Endothelial cell of umbilical vein (primary cell): ENCODE results near the gene USP43. TPM values are rescaled to one million over a fixed set of nuclear protein-coding genes. Genes with fewer than 3 reads are reported as not detected.
"Not testable (repeated sequence)": the region's sequence is repeated elsewhere in the genome, so short reads cannot be mapped to it uniquely, and the experiment has no call there.

Source experiments
- BruUV-seq: library from RNA; stranded (reverse); fragments of 400-500 nt; replicated peaks from 2 replicates; lab custom pipeline; 2021; lab: Mats Ljungman, UMichigan
- CTCF ChIA-PET: fragments of 300-600, 350-600 bp; sonication (Branson Sonifier 250); formaldehyde crosslinking; loops from one replicate; lab custom pipeline; 2021; ENCODE audit warnings: antibody characterized with exemption, inconsistent platforms; lab: Charles Lee
- POLR2A ChIA-PET: fragments of 300-600, 350-600 bp; sonication (Branson Sonifier 250); formaldehyde crosslinking; loops from one replicate; lab custom pipeline; 2021; ENCODE audit warnings: antibody characterized with exemption, inconsistent platforms; lab: Charles Lee
- DNase-seq: peaks from one replicate; pipeline ENCODE4 v3.0.0-alpha.2; 2011; ENCODE audit warnings: low read depth, low spot score
- FAIRE-seq: peaks from 2 replicates; lab custom pipeline; 2011; peaks lifted over from hg19 to GRCh38; lab: Jason Lieb, UNC
- H2AFZ ChIP-seq: 2 replicates; pipeline ENCODE4 v1.6.0; 2012; ENCODE audit warnings: low read depth, low read length, control low read depth, inconsistent platforms
- H3K27ac ChIP-seq: 2 replicates; pipeline ENCODE4 v1.5.1; 2011; ENCODE audit warnings: low read depth, mild to moderate bottlenecking, control low read depth, low read length, moderate library complexity; ENCODE audit not compliant: insufficient read depth
- H3K27me3 ChIP-seq, 2 experiments: 2 replicates each; pipeline versions ENCODE4 v1.6.0 to v1.6.1; 2011; ENCODE audit warnings: low read length in 2 of 2, mixed read lengths in 1 of 2; ENCODE audit not compliant: control insufficient read depth in 2 of 2, insufficient read depth in 2 of 2
- H3K36me3 ChIP-seq, 2 experiments: 2 replicates in 1 of 2; 3 replicates in 1 of 2; pipeline ENCODE4 v1.5.1; 2011; ENCODE audit warnings: low read length in 2 of 2, mild to moderate bottlenecking in 1 of 2, moderate library complexity in 1 of 2; ENCODE audit not compliant: control insufficient read depth in 2 of 2, insufficient read depth in 2 of 2; ENCODE audit errors: extremely low read depth in 1 of 2
- H3K4me1 ChIP-seq: 3 replicates; pipeline ENCODE4 v1.5.1; 2011; ENCODE audit warnings: mild to moderate bottlenecking, low read length; ENCODE audit not compliant: control insufficient read depth, insufficient read depth; ENCODE audit errors: extremely low read depth
- H3K4me2 ChIP-seq: 2 replicates; pipeline ENCODE4 v1.6.1; 2011; ENCODE audit warnings: low read length, control low read depth, mixed read lengths; ENCODE audit not compliant: insufficient read depth
- H3K4me3 ChIP-seq, 3 experiments: fragments of 200-600 bp in 1 of 3; sonication (generic), shearing (Covaris generic) in 1 of 3; replicated peaks in 1 of 3; 2 replicates each; pipeline ENCODE4 v1.5.1; 2011 to 2016; ENCODE audit warnings: control low read depth in 3 of 3, low read length in 3 of 3, mild to moderate bottlenecking in 2 of 3, inconsistent platforms in 1 of 3, low read depth in 1 of 3, moderate library complexity in 1 of 3; ENCODE audit not compliant: insufficient read depth in 1 of 3
- H3K79me2 ChIP-seq: 2 replicates; pipeline ENCODE4 v1.6.0; 2012; ENCODE audit warnings: low read length, inconsistent platforms; ENCODE audit not compliant: control insufficient read depth, insufficient read depth
- H3K9ac ChIP-seq: replicated peaks from 2 replicates; pipeline ENCODE3; 2011; ENCODE audit warnings: low read length, control low read depth; ENCODE audit not compliant: insufficient read depth; ENCODE audit errors: extremely low read depth
- H3K9me1 ChIP-seq: replicated peaks from 3 replicates; pipeline ENCODE4 v1.6.0; 2011; ENCODE audit warnings: mild to moderate bottlenecking, low read length; ENCODE audit not compliant: control insufficient read depth, insufficient read depth; ENCODE audit errors: extremely low read depth
- H3K9me3 ChIP-seq: replicated peaks from 2 replicates; pipeline ENCODE4 v1.5.1; 2012; ENCODE audit warnings: low read length, inconsistent platforms; ENCODE audit not compliant: control insufficient read depth, insufficient read depth
- H4K20me1 ChIP-seq: replicated peaks from 2 replicates; pipeline ENCODE3; 2011; ENCODE audit warnings: mild to moderate bottlenecking, low read length; ENCODE audit not compliant: control insufficient read depth, insufficient read depth; ENCODE audit errors: extremely low read depth
- FOS ChIP-seq: IDR thresholded peaks from 2 replicates; pipeline ENCODE4 v1.6.1; 2011; ENCODE audit warnings: mild to moderate bottlenecking, low read length, moderate library complexity, borderline replicate concordance; ENCODE audit not compliant: insufficient read depth
- GATA2 ChIP-seq: IDR thresholded peaks from 2 replicates; pipeline ENCODE4 v1.7.0; 2011; ENCODE audit warnings: low read depth, mild to moderate bottlenecking, moderate library complexity, mixed read lengths, low read length; ENCODE audit not compliant: insufficient read length, insufficient read depth
- MYC ChIP-seq: IDR thresholded peaks from one replicate; pipeline ENCODE4 v1.6.1; 2011; ENCODE audit warnings: mild to moderate bottlenecking, low read depth, low read length
- POLR2A ChIP-seq: IDR thresholded peaks from 2 replicates; pipeline ENCODE4 v1.6.1; 2012; ENCODE audit warnings: low read depth, mild to moderate bottlenecking, control low read depth, low read length
- POLR2AphosphoS5 ChIP-seq: IDR thresholded peaks from 2 replicates; pipeline ENCODE4 v1.6.1; 2012; ENCODE audit warnings: low read depth, mild to moderate bottlenecking, control low read depth, low read length, moderate library complexity; ENCODE audit not compliant: insufficient read depth
- dilution Hi-C: fragments of 300-500 bp; cut with MboI; formaldehyde crosslinking; loops from one replicate; pipeline ENCODE4 v1.15.0; 2019; ENCODE audit warnings: low sequenced_read_pairs; ENCODE audit not compliant: extremely low pct_ligation_motif_present
- intact Hi-C: fragments of 100-400 bp; cut with micrococcal nuclease; formaldehyde crosslinking; loops from one replicate; pipeline ENCODE4 v1.10.0; 2022
- polyA plus RNA-seq, 4 experiments: library from polyadenylated mRNA; depleted of rRNA in 3 of 4; stranded (reverse) in 3 of 4; unstranded in 1 of 4; fragments of >200 nt; gene quantifications; 2 replicates each; pipeline versions ENCODE4 v1.2.1 to v1.2.3, GENCODE V29; 2011 to 2012; ENCODE audit warnings: missing spikeins in 1 of 4
- total RNA-seq: library from RNA; stranded (reverse); gene quantifications from 2 replicates; pipeline ENCODE4 v1.2.3, GENCODE V29; 2021
- TF ChIP-seq, protein P1 (sequence below), 2 donors: IDR thresholded peaks; 1 replicate in 1 of 2; 2 replicates in 1 of 2; pipeline ENCODE4 v1.5.1; 2011; ENCODE audit warnings: low read length in 2 of 2, mild to moderate bottlenecking in 2 of 2, moderate library complexity in 2 of 2, control low read depth in 1 of 2, inconsistent platforms in 1 of 2, low read depth in 1 of 2; ENCODE audit not compliant: insufficient read depth in 1 of 2; ENCODE audit errors: extremely low read depth in 1 of 2
- TF ChIP-seq, protein P2 (sequence below): IDR thresholded peaks from 2 replicates; pipeline ENCODE4 v1.6.1; 2011; ENCODE audit not compliant: insufficient read depth, insufficient read length

The USP43 gene
- total and polyA plus RNA-seq, 2 donors (not counting 3 experiments of a cell fraction or from before 2014, with no cell fraction given) = 0.01 TPM; not detected in 1

DNA sequence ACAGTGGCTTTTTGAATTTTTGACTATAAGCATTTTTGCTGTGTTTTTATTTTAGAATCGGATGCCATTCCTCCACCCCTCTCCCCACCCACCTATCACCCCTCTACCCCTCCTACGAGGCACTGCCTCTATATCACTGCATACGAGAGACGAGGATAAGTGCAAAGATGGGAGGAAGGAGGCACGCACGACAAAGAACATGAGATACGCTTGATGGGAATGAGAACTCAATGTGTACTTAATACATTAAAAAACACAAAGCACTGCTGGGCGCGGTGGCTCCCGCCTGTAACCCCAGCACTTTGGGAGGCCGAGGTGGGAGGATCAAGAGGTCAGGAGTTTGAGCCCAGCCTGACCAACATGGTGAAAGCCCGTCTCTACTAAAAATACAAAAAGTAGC, 8.8 kb upstream of the USP43 start:
- no peaks in the 10 kb centered on the region for H3K36me3 ChIP-seq
- no peak overlapping the region for H3K4me3 ChIP-seq
- no TSS peak for BruUV-seq
- no peaks in the 10 kb centered on the region for H3K9me1 ChIP-seq
- ChIA-PET POLR2A (no interaction called here), CTCF (no interaction called here)
- H3K27ac ChIP-seq = no peak overlapping the region
- H3K9ac ChIP-seq = no peak overlapping the region
- no peak for FAIRE-seq
- H3K27me3 ChIP-seq = no peaks in the 10 kb centered on the region
- no peaks in the 10 kb centered on the region for H3K9me3 ChIP-seq
- H3K4me2 ChIP-seq = no peak overlapping the region
- no peaks in the 10 kb centered on the region for H3K79me2 ChIP-seq
- no peak overlapping the region for H2AFZ ChIP-seq
- no peak for DNase-seq
- no peaks in the 10 kb centered on the region for H3K4me1 ChIP-seq
- intact Hi-C loops (no loop called here), dilution Hi-C loops (no loop called here)
- no peaks in the 10 kb centered on the region for H4K20me1 ChIP-seq
- TF ChIP-seq POLR2A = no peak

DNA sequence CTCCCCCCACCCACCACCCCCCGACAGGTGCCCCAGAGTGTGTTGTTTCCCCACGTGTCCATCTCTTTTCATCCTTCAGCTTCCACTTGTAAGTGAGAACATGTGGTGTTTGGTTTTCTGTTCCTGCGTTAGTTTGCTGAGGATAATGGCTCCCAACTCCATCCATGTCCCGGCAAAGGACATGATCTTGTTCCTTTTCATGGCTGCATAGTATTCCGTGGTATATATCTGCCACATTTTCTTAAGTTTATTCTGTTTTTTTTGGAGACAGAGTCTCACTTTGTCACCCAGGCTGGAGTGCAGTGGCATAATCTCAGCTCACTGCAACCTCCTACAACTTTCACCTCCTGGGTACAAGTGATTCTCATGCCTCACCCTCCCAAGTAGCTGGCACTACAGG, 4.9 kb upstream of the USP43 start:
- CTCF ChIA-PET, FAIRE-seq, H3K27ac ChIP-seq, intact Hi-C loops, H3K4me3 ChIP-seq, POLR2A ChIA-PET, H3K27me3 ChIP-seq, H3K4me2 ChIP-seq, dilution Hi-C loops, H3K36me3 ChIP-seq, H4K20me1 ChIP-seq, H3K79me2 ChIP-seq, BruUV-seq, H3K9me1 ChIP-seq, H3K4me1 ChIP-seq, H3K9me3 ChIP-seq, H2AFZ ChIP-seq, DNase-seq, H3K9ac ChIP-seq: not testable (repeated sequence)

DNA sequence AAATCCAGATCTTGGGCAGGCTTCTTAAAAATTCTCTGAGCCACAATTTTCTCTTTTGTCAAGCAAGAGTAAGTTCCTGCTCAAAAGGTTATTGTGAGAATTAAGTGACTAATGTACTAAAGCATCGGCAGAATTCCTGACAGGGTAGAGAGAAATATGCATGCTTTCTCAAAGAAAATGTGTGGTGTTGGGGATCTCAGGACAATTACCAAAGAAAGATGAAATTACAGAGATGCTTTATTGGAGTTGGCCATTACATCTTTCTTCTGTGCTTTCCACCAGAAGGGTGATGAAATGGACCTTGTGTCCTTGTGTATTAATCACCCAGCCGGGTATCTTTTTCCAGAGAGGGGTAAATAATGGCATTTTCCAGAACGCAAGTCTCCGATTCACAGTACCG, 1.7 kb upstream of the USP43 start:
- BruUV-seq = no TSS peak
- Histone ChIP-seq H3K79me2 (no peaks in the 10 kb centered on the region), H3K9me1 (no peaks in the 10 kb centered on the region), H3K36me3 (no peaks in the 10 kb centered on the region), H3K9me3 (no peaks in the 10 kb centered on the region), H3K9ac (no peak overlapping the region), H3K4me3 (no peak overlapping the region), H3K27me3 (peaks cover 14 to 15% of the 10 kb centered on the region in 2 experiments), H3K4me2 (no peak overlapping the region), H2AFZ (no peak overlapping the region), H3K27ac (no peak overlapping the region), H4K20me1 (no peaks in the 10 kb centered on the region), H3K4me1 (peaks cover 4% of the 10 kb centered on the region)
- intact Hi-C loops (no loop called here), dilution Hi-C loops (no loop called here)
- DNase-seq (no peak), FAIRE-seq (no peak)
- ChIA-PET CTCF (no interaction called here), POLR2A (no interaction called here)
- TF ChIP-seq, protein P1, sequence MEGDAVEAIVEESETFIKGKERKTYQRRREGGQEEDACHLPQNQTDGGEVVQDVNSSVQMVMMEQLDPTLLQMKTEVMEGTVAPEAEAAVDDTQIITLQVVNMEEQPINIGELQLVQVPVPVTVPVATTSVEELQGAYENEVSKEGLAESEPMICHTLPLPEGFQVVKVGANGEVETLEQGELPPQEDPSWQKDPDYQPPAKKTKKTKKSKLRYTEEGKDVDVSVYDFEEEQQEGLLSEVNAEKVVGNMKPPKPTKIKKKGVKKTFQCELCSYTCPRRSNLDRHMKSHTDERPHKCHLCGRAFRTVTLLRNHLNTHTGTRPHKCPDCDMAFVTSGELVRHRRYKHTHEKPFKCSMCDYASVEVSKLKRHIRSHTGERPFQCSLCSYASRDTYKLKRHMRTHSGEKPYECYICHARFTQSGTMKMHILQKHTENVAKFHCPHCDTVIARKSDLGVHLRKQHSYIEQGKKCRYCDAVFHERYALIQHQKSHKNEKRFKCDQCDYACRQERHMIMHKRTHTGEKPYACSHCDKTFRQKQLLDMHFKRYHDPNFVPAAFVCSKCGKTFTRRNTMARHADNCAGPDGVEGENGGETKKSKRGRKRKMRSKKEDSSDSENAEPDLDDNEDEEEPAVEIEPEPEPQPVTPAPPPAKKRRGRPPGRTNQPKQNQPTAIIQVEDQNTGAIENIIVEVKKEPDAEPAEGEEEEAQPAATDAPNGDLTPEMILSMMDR (IDR thresholded peaks at IDR 0.05; ENCODE audit: extremely low read depth in 1 of 2, insufficient read depth in 1 of 2, low read depth in 1 of 2, low read length in 2 of 2) = no peak
- TF ChIP-seq FOS (no peak), MYC (no peak), POLR2AphosphoS5 (no peak), GATA2 (no peak)
- TF ChIP-seq, protein P2, sequence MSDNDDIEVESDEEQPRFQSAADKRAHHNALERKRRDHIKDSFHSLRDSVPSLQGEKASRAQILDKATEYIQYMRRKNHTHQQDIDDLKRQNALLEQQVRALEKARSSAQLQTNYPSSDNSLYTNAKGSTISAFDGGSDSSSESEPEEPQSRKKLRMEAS = no peak
